Activated naive CD4-positive, alpha-beta T cell treated with anti-CD3 and anti-CD28 coated beads, Interleukin-2, amount 50 U/mL, for 24 hours (primary cell): Measurements from ENCODE around the gene GBP3.
"Not testable (repeated sequence)": the region's sequence is repeated elsewhere in the genome, so short reads cannot be mapped to it uniquely, and the experiment has no call there.

Experiments
- H3K27ac Mint-ChIP-seq: one replicate; pipeline ENCODE4 v1.8.0; 2021; ENCODE audit warnings: mild to moderate bottlenecking, mixed read lengths
- H3K27me3 Mint-ChIP-seq: one replicate; pipeline ENCODE4 v1.8.0; 2021; ENCODE audit warnings: mixed read lengths
- H3K36me3 Mint-ChIP-seq: one replicate; pipeline ENCODE4 v1.8.0; 2021; ENCODE audit warnings: mixed read lengths
- H3K4me1 Mint-ChIP-seq: one replicate; pipeline ENCODE4 v1.8.0; 2021; ENCODE audit warnings: mixed read lengths
- H3K4me3 Mint-ChIP-seq: one replicate; pipeline ENCODE4 v1.8.0; 2021; ENCODE audit warnings: mild to moderate bottlenecking, mixed read lengths
- H3K9me3 Mint-ChIP-seq: one replicate; pipeline ENCODE4 v1.8.0; 2021; ENCODE audit warnings: mixed read lengths

The GBP3 gene

GRCh38 chr1:89005286-89006151, 17.1 kb downstream of the GBP3 start:
- Mint-ChIP-seq H3K27ac (peak overlapping the region; percentile 35), H3K27me3 (no peaks in the 10 kb centered on the region), H3K36me3 (peaks cover 39% of the 10 kb centered on the region), H3K4me1 (peaks cover 45% of the 10 kb centered on the region), H3K9me3 (no peaks in the 10 kb centered on the region), H3K4me3 (no peak overlapping the region)

GRCh38 chr1:89002176-89002575, 20.5 kb downstream of the GBP3 start:
- Mint-ChIP-seq H3K4me1 (peaks cover 52% of the 10 kb centered on the region), H3K4me3 (peak overlapping the region; percentile 2), H3K36me3 (peaks cover 18% of the 10 kb centered on the region), H3K27ac (peak overlapping the region; percentile 5)
- not testable (repeated sequence) for H3K27me3 Mint-ChIP-seq, H3K9me3 Mint-ChIP-seq

- Mint-ChIP-seq H3K27ac (peak overlapping the region; percentile 39), H3K36me3 (peaks cover 18% of the 10 kb centered on the region), H3K4me1 (peaks cover 52% of the 10 kb centered on the region), H3K9me3 (no peaks in the 10 kb centered on the region), H3K27me3 (no peaks in the 10 kb centered on the region), H3K4me3 (no peak overlapping the region)
Observed at GRCh38 chr1:89001510-89001909, 21.2 kb downstream of the GBP3 start.

GRCh38 chr1:88998716-88999115, 23.9 kb downstream of the GBP3 start:
- H3K4me3 Mint-ChIP-seq = no peak overlapping the region
- no peaks in the 10 kb centered on the region for H3K9me3 Mint-ChIP-seq
- no peak overlapping the region for H3K27ac Mint-ChIP-seq
- H3K27me3 Mint-ChIP-seq = no peaks in the 10 kb centered on the region
- H3K36me3 Mint-ChIP-seq = no peaks in the 10 kb centered on the region
- H3K4me1 Mint-ChIP-seq = peaks cover 35% of the 10 kb centered on the region

- Mint-ChIP-seq H3K4me3 (peak overlapping the region; percentile 64), H3K9me3 (peaks cover 7% of the 10 kb centered on the region), H3K27me3 (no peaks in the 10 kb centered on the region), H3K27ac (peak overlapping the region; percentile 76), H3K4me1 (peaks cover 51% of the 10 kb centered on the region), H3K36me3 (peaks cover 14% of the 10 kb centered on the region)
Observed at GRCh38 chr1:88990426-88990825, 32.2 kb downstream of the GBP3 start.

- peaks cover 26% of the 10 kb centered on the region for H3K36me3 Mint-ChIP-seq
- no peaks in the 10 kb centered on the region for H3K27me3 Mint-ChIP-seq
- peaks cover 80% of the 10 kb centered on the region for H3K4me1 Mint-ChIP-seq
- peaks cover 7% of the 10 kb centered on the region for H3K9me3 Mint-ChIP-seq
- H3K4me3 Mint-ChIP-seq = no peak overlapping the region
- peak overlapping the region; percentile 94 for H3K27ac Mint-ChIP-seq
Observed at GRCh38 chr1:88985692-88986091, 37.0 kb downstream of the GBP3 start.

- peaks cover 3% of the 10 kb centered on the region for H3K9me3 Mint-ChIP-seq
- peak overlapping the region; percentile 94 for H3K27ac Mint-ChIP-seq
- H3K36me3 Mint-ChIP-seq = peaks cover 22% of the 10 kb centered on the region
- peak overlapping the region; percentile 71 for H3K4me3 Mint-ChIP-seq
- no peaks in the 10 kb centered on the region for H3K27me3 Mint-ChIP-seq
- peaks cover 78% of the 10 kb centered on the region for H3K4me1 Mint-ChIP-seq
Observed at GRCh38 chr1:88985032-88985431, 37.6 kb downstream of the GBP3 start.

GRCh38 chr1:88984569-88984968, 38.1 kb downstream of the GBP3 start:
- peak overlapping the region; percentile 71 for H3K4me3 Mint-ChIP-seq
- H3K4me1 Mint-ChIP-seq = peaks cover 78% of the 10 kb centered on the region
- H3K27me3 Mint-ChIP-seq = no peaks in the 10 kb centered on the region
- peak overlapping the region; percentile 94 for H3K27ac Mint-ChIP-seq
- peaks cover 24% of the 10 kb centered on the region for H3K36me3 Mint-ChIP-seq
- H3K9me3 Mint-ChIP-seq = no peaks in the 10 kb centered on the region

- Mint-ChIP-seq H3K27ac (peak overlapping the region; percentile 9), H3K36me3 (peaks cover 26% of the 10 kb centered on the region), H3K4me1 (peaks cover 79% of the 10 kb centered on the region), H3K4me3 (peak overlapping the region; percentile 16), H3K27me3 (no peaks in the 10 kb centered on the region), H3K9me3 (no peaks in the 10 kb centered on the region)
Observed at GRCh38 chr1:88983791-88984559, 38.7 kb downstream of the GBP3 start.

GRCh38 chr1:88982055-88982454, 40.6 kb downstream of the GBP3 start:
- Mint-ChIP-seq H3K27ac (no peak overlapping the region), H3K4me3 (no peak overlapping the region), H3K9me3 (no peaks in the 10 kb centered on the region)

GRCh38 chr1:88981506-88981905, 41.2 kb downstream of the GBP3 start:
- not testable (repeated sequence) for H3K27ac Mint-ChIP-seq, H3K4me3 Mint-ChIP-seq, H3K9me3 Mint-ChIP-seq, H3K27me3 Mint-ChIP-seq
- Mint-ChIP-seq H3K4me1 (peaks cover 66% of the 10 kb centered on the region), H3K36me3 (peaks cover 25% of the 10 kb centered on the region)

More at GRCh38 chr1:88982055-88982454, 40.6 kb downstream of the GBP3 start:
- Mint-ChIP-seq H3K36me3 (peaks cover 28% of the 10 kb centered on the region), H3K27me3 (no peaks in the 10 kb centered on the region), H3K4me1 (peaks cover 71% of the 10 kb centered on the region)

- Mint-ChIP-seq H3K36me3 (peaks cover 25% of the 10 kb centered on the region), H3K27ac (no peak overlapping the region), H3K4me1 (peaks cover 64% of the 10 kb centered on the region), H3K9me3 (no peaks in the 10 kb centered on the region), H3K27me3 (no peaks in the 10 kb centered on the region), H3K4me3 (no peak overlapping the region)
Observed at GRCh38 chr1:88980870-88981269, 41.8 kb downstream of the GBP3 start.

GRCh38 chr1:88979749-88980116, 42.9 kb downstream of the GBP3 start:
- no peaks in the 10 kb centered on the region for H3K9me3 Mint-ChIP-seq
- H3K27ac Mint-ChIP-seq = no peak overlapping the region
- peaks cover 52% of the 10 kb centered on the region for H3K4me1 Mint-ChIP-seq
- no peak overlapping the region for H3K4me3 Mint-ChIP-seq
- peaks cover 27% of the 10 kb centered on the region for H3K36me3 Mint-ChIP-seq
- H3K27me3 Mint-ChIP-seq = no peaks in the 10 kb centered on the region

GRCh38 chr1:88979054-88979748, 43.5 kb downstream of the GBP3 start:
- H3K9me3 Mint-ChIP-seq = no peaks in the 10 kb centered on the region
- no peak overlapping the region for H3K4me3 Mint-ChIP-seq
- peaks cover 26% of the 10 kb centered on the region for H3K36me3 Mint-ChIP-seq
- no peaks in the 10 kb centered on the region for H3K27me3 Mint-ChIP-seq
- H3K27ac Mint-ChIP-seq = peak overlapping the region; percentile 51
- H3K4me1 Mint-ChIP-seq = peaks cover 48% of the 10 kb centered on the region

GRCh38 chr1:88976235-88976634, 46.4 kb downstream of the GBP3 start:
- peaks cover 42% of the 10 kb centered on the region for H3K4me1 Mint-ChIP-seq
- no peaks in the 10 kb centered on the region for H3K27me3 Mint-ChIP-seq
- H3K27ac Mint-ChIP-seq = no peak overlapping the region
- H3K4me3 Mint-ChIP-seq = no peak overlapping the region
- H3K36me3 Mint-ChIP-seq = peaks cover 14% of the 10 kb centered on the region
- no peaks in the 10 kb centered on the region for H3K9me3 Mint-ChIP-seq
